Left lung (tissue), 10 donors: ENCODE results near the gene RUSC2. TPM values are rescaled to one million over a fixed set of nuclear protein-coding genes. Genes with fewer than 3 reads are reported as not detected.

Experiments used
- ATAC-seq: fragments of 200-7000 bp; cut with Tn5 transposase; one replicate; pipeline ENCODE4 v1.9.1; 2020; ENCODE audit warnings: moderate library complexity
- DNase-seq, 4 donors: peaks; one replicate each; pipeline ENCODE4 v3.0.0-alpha.2; 2013 to 2020
- H3K27ac ChIP-seq, 2 donors: fragments of 200-600 bp; sonication (generic) in 1 of 2; one replicate each; pipeline versions ENCODE4 v1.5.0 to v1.8.0; 2020 to 2021
- H3K27me3 ChIP-seq, 2 donors: fragments of 200-600 bp; sonication (generic) in 1 of 2; one replicate each; pipeline versions ENCODE4 v1.5.0 to v1.8.0; 2020 to 2021
- H3K36me3 ChIP-seq, 2 donors: fragments of 200-600 bp; sonication (generic) in 1 of 2; one replicate each; pipeline versions ENCODE4 v1.5.0 to v1.8.0; 2020 to 2021
- H3K4me1 ChIP-seq, 2 donors: fragments of 200-600 bp; one replicate each; pipeline ENCODE4 v1.8.0; 2021
- H3K4me3 ChIP-seq, 2 donors: fragments of 200-600 bp; sonication (generic) in 1 of 2; one replicate each; pipeline versions ENCODE4 v1.5.0 to v1.8.0; 2020 to 2021; ENCODE audit warnings: mild to moderate bottlenecking in 1 of 2
- H3K9me3 ChIP-seq, 2 donors: fragments of 200-600 bp; sonication (generic) in 1 of 2; one replicate each; pipeline versions ENCODE4 v1.5.0 to v1.8.0; 2020 to 2021
- intact Hi-C, 2 donors: fragments of 100-400 bp; cut with DNase I; formaldehyde crosslinking; loops; one replicate each; pipeline versions ENCODE4 v1.11.2 to v1.14.2; 2022
- polyA plus RNA-seq, 6 donors: library from polyadenylated mRNA; unstranded; fragments of 120-200 nt; gene quantifications; one replicate each; pipeline ENCODE4 v1.2.1, GENCODE V29; 2013; ENCODE audit not compliant: insufficient read length in 6 of 6
- total RNA-seq, 2 donors: library from RNA; stranded (reverse); fragmentation: NEBNext Ultra II Directional; extraction: Animal tissue kit (Norgen Biotek cat#: 25700); gene quantifications; one replicate each; pipeline ENCODE4 v1.2.1, GENCODE V29; 2021
- TF ChIP-seq, protein P1 (sequence below), 2 donors: fragments of 200-600 bp; sonication (generic) in 1 of 2; IDR thresholded peaks; one replicate each; pipeline versions ENCODE4 v1.5.0 to v1.8.0; 2021; ENCODE audit warnings: antibody characterized with exemption in 2 of 2
- donor health status: DM: no; HTN: yes; CAD: no.
- donor health status: DM: no; HTN: no; CAD: no.

RUSC2 gene
- total and polyA plus RNA-seq, 8 donors, result 14.9 to 32.2 (median 16.6) TPM

DNA sequence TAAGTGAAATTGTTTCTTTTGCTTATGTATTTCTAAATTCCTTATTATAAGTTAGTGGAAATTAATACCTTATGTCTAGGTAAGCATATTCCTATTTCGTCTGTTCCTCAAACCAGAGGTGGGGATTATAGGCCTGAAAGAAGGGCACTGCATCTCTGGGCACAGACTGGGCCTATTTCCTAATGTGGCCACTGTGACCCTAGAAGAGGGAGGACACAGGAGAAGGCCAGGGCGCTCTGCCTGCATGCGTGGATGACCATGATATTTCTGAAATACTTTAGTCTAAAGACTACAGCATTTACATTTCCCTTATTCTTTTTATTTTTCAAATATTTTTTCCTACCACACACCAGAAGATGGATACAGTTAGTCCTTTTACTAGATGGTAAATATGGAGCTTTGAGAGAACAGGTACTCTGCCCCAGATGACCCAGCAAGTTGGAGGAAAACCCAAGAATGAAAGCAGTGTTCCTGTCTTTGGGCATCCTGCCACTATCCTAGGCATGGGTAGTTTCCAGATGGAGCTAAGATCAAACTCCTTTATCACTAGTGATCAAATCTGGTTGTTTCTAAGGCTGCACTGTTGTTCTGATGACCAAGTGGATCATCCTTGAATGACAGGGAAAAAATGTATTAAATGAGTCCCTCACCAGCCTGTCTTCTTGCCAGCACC is 27.8 kb downstream of the RUSC2 start:
- Histone ChIP-seq H3K4me1 (peaks cover 41 to 51% of the 10 kb centered on the region in 2 donors), H3K36me3 (no peaks in the 10 kb centered on the region), H3K4me3 (no peak overlapping the region), H3K27ac (peak overlapping the region; percentile 64 to 66), H3K27me3 (no peaks in the 10 kb centered on the region), H3K9me3 (no peaks in the 10 kb centered on the region)
- ATAC-seq (no peak), DNase-seq (no peak)
- intact Hi-C loops, result no loop called here
- TF ChIP-seq, protein P1, sequence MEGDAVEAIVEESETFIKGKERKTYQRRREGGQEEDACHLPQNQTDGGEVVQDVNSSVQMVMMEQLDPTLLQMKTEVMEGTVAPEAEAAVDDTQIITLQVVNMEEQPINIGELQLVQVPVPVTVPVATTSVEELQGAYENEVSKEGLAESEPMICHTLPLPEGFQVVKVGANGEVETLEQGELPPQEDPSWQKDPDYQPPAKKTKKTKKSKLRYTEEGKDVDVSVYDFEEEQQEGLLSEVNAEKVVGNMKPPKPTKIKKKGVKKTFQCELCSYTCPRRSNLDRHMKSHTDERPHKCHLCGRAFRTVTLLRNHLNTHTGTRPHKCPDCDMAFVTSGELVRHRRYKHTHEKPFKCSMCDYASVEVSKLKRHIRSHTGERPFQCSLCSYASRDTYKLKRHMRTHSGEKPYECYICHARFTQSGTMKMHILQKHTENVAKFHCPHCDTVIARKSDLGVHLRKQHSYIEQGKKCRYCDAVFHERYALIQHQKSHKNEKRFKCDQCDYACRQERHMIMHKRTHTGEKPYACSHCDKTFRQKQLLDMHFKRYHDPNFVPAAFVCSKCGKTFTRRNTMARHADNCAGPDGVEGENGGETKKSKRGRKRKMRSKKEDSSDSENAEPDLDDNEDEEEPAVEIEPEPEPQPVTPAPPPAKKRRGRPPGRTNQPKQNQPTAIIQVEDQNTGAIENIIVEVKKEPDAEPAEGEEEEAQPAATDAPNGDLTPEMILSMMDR (IDR thresholded peaks at IDR 0.05), result no peak

DNA sequence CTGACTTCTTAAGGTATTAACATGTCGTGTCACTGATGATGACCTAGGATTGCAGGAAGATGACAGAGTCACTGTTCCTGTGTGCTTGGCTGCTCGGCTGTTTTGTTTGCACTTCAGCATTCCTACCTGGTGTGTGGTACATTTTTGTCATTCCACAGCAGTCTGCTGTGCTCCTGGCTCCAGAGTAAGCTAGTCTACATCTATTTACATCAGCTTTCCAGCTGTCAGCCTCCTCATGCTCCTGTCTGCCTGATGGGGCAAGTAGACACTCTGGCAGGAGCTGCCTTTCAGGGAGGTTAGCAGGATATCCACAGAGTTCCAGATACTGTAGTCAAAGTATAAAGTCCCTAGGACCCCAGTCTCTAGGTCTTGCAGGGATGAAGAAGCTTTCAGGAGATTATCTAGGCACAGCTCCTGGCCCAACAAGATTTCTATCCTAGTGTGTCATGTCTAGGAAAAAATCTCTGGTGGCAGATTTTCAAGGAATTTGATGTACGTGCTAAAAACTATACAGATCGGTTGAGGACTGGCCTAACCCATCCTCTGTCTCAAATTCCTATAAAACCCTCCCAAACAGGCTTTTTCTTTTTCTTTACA is 28.4 kb downstream of the RUSC2 start:
- Histone ChIP-seq H3K27me3 (no peaks in the 10 kb centered on the region), H3K27ac (peak overlapping the region; percentile 64 to 66), H3K4me3 (no peak overlapping the region), H3K36me3 (no peaks in the 10 kb centered on the region), H3K9me3 (no peaks in the 10 kb centered on the region), H3K4me1 (peaks cover 41 to 53% of the 10 kb centered on the region in 2 donors)
- intact Hi-C loops, result no loop called here
- DNase-seq, result no peak
- TF ChIP-seq, protein P1 (IDR thresholded peaks at IDR 0.05), result no peak
- ATAC-seq, result peak; percentile 89

DNA sequence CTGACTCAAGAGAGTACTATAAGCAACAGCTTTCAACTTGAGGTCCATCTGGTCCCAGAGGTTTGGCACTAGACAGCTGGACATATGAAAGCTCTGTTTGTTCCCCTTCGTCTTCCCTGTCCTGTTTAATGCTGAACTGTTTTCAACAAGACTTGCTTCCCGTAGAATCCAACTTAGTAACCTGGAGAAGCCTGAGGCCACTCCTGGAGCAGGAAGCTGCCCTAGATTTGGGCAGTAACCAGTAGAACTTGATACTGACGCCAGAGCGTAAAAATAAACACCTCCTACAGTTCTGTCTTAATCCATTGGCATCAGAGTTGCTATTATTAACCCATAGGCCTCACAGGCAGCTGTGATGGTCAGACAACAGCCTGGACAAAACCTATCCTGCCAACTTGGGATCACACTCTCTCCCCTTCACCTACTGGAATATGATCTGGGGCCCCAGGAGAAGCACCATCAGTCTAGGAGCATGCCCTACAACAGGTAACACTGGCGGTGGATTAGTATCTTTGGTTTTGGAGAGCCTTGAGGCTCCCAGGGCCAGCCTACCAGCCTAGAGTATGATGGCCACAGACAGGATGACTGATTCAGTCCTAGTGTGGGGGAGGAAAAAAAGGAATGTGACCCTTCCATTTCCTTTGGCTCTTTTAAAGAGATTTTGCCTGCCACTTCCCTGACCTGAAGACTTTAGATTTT is 29.2 kb downstream of the RUSC2 start:
- DNase-seq, result no peak
- H3K4me3 ChIP-seq, result no peak overlapping the region

DNA sequence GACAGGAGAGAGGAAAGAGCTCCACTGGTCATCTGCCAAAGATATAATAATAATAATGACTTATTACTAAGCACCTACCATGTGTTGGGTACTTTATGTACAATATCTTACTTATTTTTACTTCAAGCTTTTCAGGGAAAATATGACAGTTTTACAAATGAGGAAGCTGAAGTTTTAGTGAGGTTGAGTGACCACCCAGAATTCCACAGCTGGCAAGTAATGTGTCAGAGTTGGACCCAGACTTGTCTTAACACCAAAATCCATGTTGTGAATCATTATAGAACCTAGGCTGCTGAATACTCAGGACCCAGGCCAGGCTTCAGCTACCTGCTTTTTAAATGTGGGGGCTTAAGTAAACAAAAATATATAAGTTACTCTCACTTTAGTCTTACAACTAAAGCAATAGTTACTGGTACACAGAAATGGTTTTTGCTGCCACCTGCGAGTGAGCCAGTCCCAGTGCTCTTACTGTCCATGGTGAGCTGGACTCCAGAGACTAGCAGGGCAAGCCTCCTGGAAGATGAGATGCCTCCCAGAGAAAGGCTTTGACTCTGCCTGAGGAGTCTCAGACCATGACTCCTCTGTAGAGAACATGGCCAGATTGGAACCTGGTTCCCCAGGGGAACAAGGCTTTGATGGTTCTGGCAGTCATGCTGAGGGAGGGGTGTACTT is 29.9 kb downstream of the RUSC2 start:
- ATAC-seq (no peak), DNase-seq (no peak)
- no peaks in the 10 kb centered on the region for H3K27me3 ChIP-seq
- TF ChIP-seq, protein P1 (IDR thresholded peaks at IDR 0.05), result no peak
- H3K4me1 ChIP-seq, result peaks cover 41 to 62% of the 10 kb centered on the region in 2 donors
- no peaks in the 10 kb centered on the region for H3K9me3 ChIP-seq
- H3K27ac ChIP-seq, result peak overlapping the region; percentile 64 to 66
- H3K36me3 ChIP-seq, result no peaks in the 10 kb centered on the region
- intact Hi-C loops, result no loop called here
- H3K4me3 ChIP-seq, result no peak overlapping the region

More for the DNA sequence above, 29.2 kb downstream of the RUSC2 start:
- ATAC-seq, result peak; percentile 54
- Histone ChIP-seq H3K4me1 (peaks cover 41 to 61% of the 10 kb centered on the region in 2 donors), H3K27me3 (no peaks in the 10 kb centered on the region), H3K9me3 (no peaks in the 10 kb centered on the region), H3K27ac (peak overlapping the region; percentile 64 to 66), H3K36me3 (no peaks in the 10 kb centered on the region)
- intact Hi-C loops, result no loop called here
- TF ChIP-seq, protein P1 (IDR thresholded peaks at IDR 0.05), result no peak

DNA sequence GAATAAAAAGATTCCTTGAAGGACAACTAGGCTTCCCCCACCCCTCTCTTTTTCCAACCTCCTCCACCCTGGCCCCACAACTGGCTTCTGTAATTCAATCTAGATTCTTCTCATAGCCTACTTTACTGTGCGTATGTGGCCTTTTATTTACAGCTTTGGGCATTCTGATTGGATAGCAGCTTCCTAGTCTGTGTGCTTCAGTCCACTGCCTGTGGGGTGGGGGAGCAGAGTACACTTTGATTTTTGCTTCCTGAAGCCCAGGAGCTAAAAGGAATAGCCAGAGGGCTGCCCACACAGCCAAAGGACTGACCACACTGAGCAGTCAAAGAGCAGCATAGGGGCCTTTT is 30.4 kb downstream of the RUSC2 start:
- ATAC-seq (no peak), DNase-seq (no peak)
- Histone ChIP-seq H3K27ac (peak overlapping the region; percentile 64 to 66), H3K27me3 (no peaks in the 10 kb centered on the region), H3K4me3 (no peak overlapping the region), H3K36me3 (no peaks in the 10 kb centered on the region), H3K4me1 (peaks cover 41 to 62% of the 10 kb centered on the region in 2 donors), H3K9me3 (no peaks in the 10 kb centered on the region)
- TF ChIP-seq, protein P1 (IDR thresholded peaks at IDR 0.05), result no peak
- intact Hi-C loops, result no loop called here
